ENCODE results near the gene BIRC3. TPM values are rescaled to one million over a fixed set of nuclear protein-coding genes. Genes with fewer than 3 reads are reported as not detected.

Gene BIRC3
- total and polyA plus RNA-seq, 12 donors = 1.1 to 16.5 (median 5.4) TPM

- Histone ChIP-seq H3K27me3 (peaks cover 0 to 53% (median 0%) of the 10 kb centered on the region in 7 donors), H3K36me3 (no peaks in the 10 kb centered on the region), H3K4me1 (peaks cover 4 to 21% (median 9%) of the 10 kb centered on the region in 9 donors), H3K9me3 (no peaks in the 10 kb centered on the region), H3K27ac (peak overlapping the region in 1 of 10 donors; percentile 39), H3K4me3 (peak overlapping the region in 9 of 10 donors; percentile 34 to 52 (median 48))
- intact Hi-C loops (cut with DNase I) = loop anchor here in 4 of 10 donors (5.0 to 10.0 kb wide), 4 partner anchors 84 to 204 kb away; partner anchors contain the start of gene YAP1 (in 2 of the 4)
- ATAC-seq (no peak), DNase-seq (no peak)
- WGBS, 2 donors = 12 to 15% methylated on average over 6 of the region's 6 CpGs
- TF ChIP-seq CTCF (IDR thresholded peaks at IDR 0.05) = no peak
Observed at GRCh38 chr11:102268985-102269470, 48.3 kb upstream of the BIRC3 start.

- ATAC-seq (no peak), DNase-seq (no peak)
- H3K27me3 ChIP-seq = peaks cover 0 to 53% (median 0%) of the 10 kb centered on the region in 7 donors
- TF ChIP-seq CTCF (IDR thresholded peaks at IDR 0.05) = no peak
- no peak overlapping the region for H3K27ac ChIP-seq
- intact Hi-C loops (cut with DNase I) = loop anchor here in 6 of 10 donors (5.0 to 10.0 kb wide), 6 partner anchors 85 to 205 kb away; partner anchors contain the start of gene YAP1 (in 2 of the 6)
- H3K9me3 ChIP-seq = no peaks in the 10 kb centered on the region
- 92% methylated on average over 2 of the region's 2 CpGs for WGBS, 2 donors
- H3K4me3 ChIP-seq = no peak overlapping the region
- H3K36me3 ChIP-seq = no peaks in the 10 kb centered on the region
- H3K4me1 ChIP-seq = peaks cover 4 to 21% (median 9%) of the 10 kb centered on the region in 9 donors
Observed at GRCh38 chr11:102269927-102270326, 47.4 kb upstream of the BIRC3 start.

- no peak for TF ChIP-seq CTCF (IDR thresholded peaks at IDR 0.05)
- intact Hi-C loops (cut with DNase I) = loop anchor here in 2 of 10 donors (10.0 kb wide), 2 partner anchors 167 to 177 kb away; no protein-coding TSS in a partner anchor
- no peak for ATAC-seq
Observed at GRCh38 chr11:102272047-102272824, 45.0 kb upstream of the BIRC3 start.

GRCh38 chr11:102274628-102275027, 42.7 kb upstream of the BIRC3 start:
- Histone ChIP-seq H3K36me3 (no peaks in the 10 kb centered on the region), H3K27me3 (peaks cover 0 to 41% (median 0%) of the 10 kb centered on the region in 7 donors), H3K4me3 (no peak overlapping the region), H3K4me1 (peaks cover 0 to 10% (median 6%) of the 10 kb centered on the region in 9 donors), H3K27ac (no peak overlapping the region), H3K9me3 (no peaks in the 10 kb centered on the region)
- 95 to 99% methylated on average over 3 of the region's 3 CpGs for WGBS, 2 donors
- ATAC-seq = no peak
- intact Hi-C loops (cut with DNase I) = loop anchor here in 2 of 10 donors (10.0 kb wide), 2 partner anchors 170 to 180 kb away; no protein-coding TSS in a partner anchor
- DNase-seq = no peak
- TF ChIP-seq CTCF (IDR thresholded peaks at IDR 0.05) = no peak

More at GRCh38 chr11:102272047-102272824, 45.0 kb upstream of the BIRC3 start:
- no peaks in the 10 kb centered on the region for H3K36me3 ChIP-seq
- peaks cover 0 to 60% (median 0%) of the 10 kb centered on the region in 7 donors for H3K27me3 ChIP-seq
- no peak overlapping the region for H3K27ac ChIP-seq
- no peak overlapping the region for H3K4me3 ChIP-seq
- no peak for DNase-seq
- H3K9me3 ChIP-seq = no peaks in the 10 kb centered on the region
- peaks cover 4 to 25% (median 16%) of the 10 kb centered on the region in 9 donors for H3K4me1 ChIP-seq
- WGBS, 2 donors = 73 to 77% methylated on average over 10 of the region's 10 CpGs
